PC-9 (cell line): ENCODE data around the gene FAM81A. TPM values are rescaled to one million over a fixed set of nuclear protein-coding genes. Genes with fewer than 3 reads are reported as not detected.

Experiments
- BruUV-seq: library from RNA; stranded (reverse); fragments of 400-500 nt; replicated peaks from 2 replicates; lab custom pipeline; 2021; lab: Mats Ljungman, UMichigan
- CTCF ChIA-PET: fragments of 300-600 bp; sonication (Branson Sonifier 250); formaldehyde crosslinking; loops from one replicate; lab custom pipeline; 2022; ENCODE audit warnings: antibody characterized with exemption; lab: Charles Lee
- POLR2A ChIA-PET: fragments of 300-600 bp; sonication (Branson Sonifier 250); formaldehyde crosslinking; loops from one replicate; lab custom pipeline; 2022; ENCODE audit warnings: antibody characterized with exemption; ENCODE audit not compliant: unreplicated experiment; lab: Charles Lee
- DNase-seq, 2 experiments: peaks; one replicate each; pipeline versions ENCODE4 v3.0.0 to v3.0.0-alpha.2; 2015 to 2022; ENCODE audit warnings: mixed read lengths in 1 of 2
- H2AFZ ChIP-seq: fragments of 200-600 bp; sonication (generic); 2 replicates; pipeline ENCODE4 v1.8.1; 2017; ENCODE audit warnings: antibody characterized with exemption
- H3F3A ChIP-seq: fragments of 200-600 bp; sonication (generic); 2 replicates; pipeline ENCODE4 v1.8.1; 2017; ENCODE audit warnings: antibody characterized with exemption, mild to moderate bottlenecking, low read depth; ENCODE audit not compliant: insufficient read depth
- H3K27ac ChIP-seq: fragments of 200-600 bp; sonication (generic); 2 replicates; pipeline ENCODE4 v1.6.1; 2016; ENCODE audit warnings: mixed run types
- H3K27me3 ChIP-seq: fragments of 200-600 bp; sonication (generic); 2 replicates; pipeline ENCODE4 v1.6.1; 2016; ENCODE audit warnings: low read depth, mixed run types; ENCODE audit not compliant: insufficient read depth
- H3K36me3 ChIP-seq: fragments of 200-600 bp; sonication (generic); 2 replicates; pipeline ENCODE4 v1.6.1; 2016; ENCODE audit warnings: low read depth, mixed run types
- H3K4me1 ChIP-seq: fragments of 200-600 bp; sonication (generic); replicated peaks from 2 replicates; pipeline ENCODE4 v1.6.1; 2016; ENCODE audit warnings: mixed run types; ENCODE audit not compliant: insufficient read depth
- H3K4me2 ChIP-seq: fragments of 200-600 bp; sonication (generic); 2 replicates; pipeline ENCODE4 v1.6.1; 2017; ENCODE audit warnings: mixed run types
- H3K4me3 ChIP-seq: fragments of 200-600 bp; sonication (generic); 2 replicates; pipeline ENCODE4 v1.6.1; 2016; ENCODE audit warnings: mixed run types
- H3K79me2 ChIP-seq: fragments of 200-600 bp; sonication (generic); 2 replicates; pipeline ENCODE4 v1.6.1; 2017; ENCODE audit warnings: low read depth, mixed run types
- H3K9me2 ChIP-seq: fragments of 200-600 bp; sonication (generic); 2 replicates; pipeline ENCODE4 v1.8.1; 2017; ENCODE audit warnings: mild to moderate bottlenecking; ENCODE audit not compliant: insufficient read depth
- H3K9me3 ChIP-seq: fragments of 200-600 bp; sonication (generic); 2 replicates; pipeline ENCODE4 v1.8.1; 2016; ENCODE audit warnings: low read depth; ENCODE audit not compliant: insufficient read depth
- H4K20me1 ChIP-seq: fragments of 200-600 bp; sonication (generic); 2 replicates; pipeline ENCODE4 v1.8.1; 2017; ENCODE audit not compliant: insufficient read depth
- CTCF ChIP-seq: fragments of 200-600 bp; sonication (generic); conservative IDR thresholded peaks from 2 replicates; pipeline ENCODE4 v1.6.1; 2017; ENCODE audit warnings: mixed run types, antibody characterized with exemption, mild to moderate bottlenecking, moderate library complexity
- EZH2 ChIP-seq: fragments of 200-600 bp; sonication (generic); IDR thresholded peaks from 2 replicates; pipeline ENCODE4 v1.8.0; 2017; ENCODE audit warnings: antibody characterized with exemption, low read depth
- intact Hi-C: fragments of 100-400 bp; cut with micrococcal nuclease; formaldehyde crosslinking; loops from one replicate; pipeline ENCODE4 v1.10.0; 2022; ENCODE audit not compliant: unreplicated experiment
- total RNA-seq: library from RNA; stranded (reverse); gene quantifications from 2 replicates; pipeline ENCODE4 v1.2.3, GENCODE V29; 2021

Gene FAM81A
- total RNA-seq, 1 experiment from 2014 or later = 7.0 TPM

GRCh38 chr15:59567324-59567723 is 129.3 kb downstream of the FAM81A start:
- TF ChIP-seq CTCF (no peak), EZH2 (no peak)
- H3K27ac ChIP-seq = peak overlapping the region; percentile 58
- H3K9me3 ChIP-seq = no peaks in the 10 kb centered on the region; the same call in 1 of the 2 replicates
- intact Hi-C loops = no loop called here
- H3K79me2 ChIP-seq = no peaks in the 10 kb centered on the region
- no peak overlapping the region for H2AFZ ChIP-seq
- no peaks in the 10 kb centered on the region for H3K36me3 ChIP-seq
- H4K20me1 ChIP-seq = no peaks in the 10 kb centered on the region
- peak in 1 of 2 experiments; percentile 87 for DNase-seq
- H3K4me3 ChIP-seq = no peak overlapping the region
- POLR2A ChIA-PET = interaction anchor here (0.6 kb wide), 1 partner anchor 13 kb away, joined by 3 read pairs; no protein-coding TSS in a partner anchor
- peaks cover 35% of the 10 kb centered on the region for H3K4me1 ChIP-seq
- H3F3A ChIP-seq = peaks cover 25% of the 10 kb centered on the region
- H3K9me2 ChIP-seq = no peaks in the 10 kb centered on the region
- H3K27me3 ChIP-seq = no peaks in the 10 kb centered on the region
- CTCF ChIA-PET = no interaction called here
- no TSS peak for BruUV-seq
- H3K4me2 ChIP-seq = no peak overlapping the region

DNA sequence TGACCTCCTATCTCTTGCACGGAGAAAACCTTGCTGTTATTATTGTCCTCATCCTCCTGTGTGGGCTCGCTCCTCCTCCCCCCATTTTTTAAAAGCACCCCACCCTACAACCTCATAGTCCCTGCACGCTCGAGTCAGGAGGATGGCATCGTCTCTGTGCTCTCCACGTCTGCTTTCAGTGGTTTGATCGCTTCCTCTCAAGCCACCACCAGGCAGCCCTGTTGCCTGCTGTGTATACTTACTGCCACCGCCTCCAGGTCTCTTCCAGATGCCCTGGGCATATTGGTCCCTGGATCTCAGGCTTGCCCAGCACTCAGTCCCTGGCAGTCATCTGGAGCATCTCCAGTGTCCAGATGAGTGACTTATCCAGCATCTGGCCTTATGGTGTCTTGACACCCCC is 131.5 kb downstream of the FAM81A start:
- H3K9me3 ChIP-seq = no peaks in the 10 kb centered on the region; the same call in 1 of the 2 replicates
- intact Hi-C loops = no loop called here
- BruUV-seq = no TSS peak
- no peak overlapping the region for H2AFZ ChIP-seq
- no peak for TF ChIP-seq EZH2
- TF ChIP-seq CTCF = no peak
- no peaks in the 10 kb centered on the region for H3K27me3 ChIP-seq
- H4K20me1 ChIP-seq = no peaks in the 10 kb centered on the region
- H3K4me1 ChIP-seq = peaks cover 35% of the 10 kb centered on the region
- ChIA-PET CTCF (no interaction called here), POLR2A (no interaction called here)
- peak overlapping the region; percentile 95 for H3K27ac ChIP-seq
- H3K79me2 ChIP-seq = no peaks in the 10 kb centered on the region
- peak overlapping the region; percentile 61; the same call in 1 of the 2 replicates for H3K4me2 ChIP-seq
- H3F3A ChIP-seq = peaks cover 25% of the 10 kb centered on the region
- DNase-seq = no peak
- no peak overlapping the region for H3K4me3 ChIP-seq
- H3K9me2 ChIP-seq = no peaks in the 10 kb centered on the region
- H3K36me3 ChIP-seq = no peaks in the 10 kb centered on the region

GRCh38 chr15:59570315-59570714 is 132.3 kb downstream of the FAM81A start:
- Histone ChIP-seq H3K4me1 (peaks cover 35% of the 10 kb centered on the region), H3K4me2 (peak overlapping the region; percentile 61), H3K9me2 (no peaks in the 10 kb centered on the region), H3F3A (peaks cover 25% of the 10 kb centered on the region), H4K20me1 (no peaks in the 10 kb centered on the region), H3K79me2 (no peaks in the 10 kb centered on the region), H3K27ac (peak overlapping the region; percentile 95), H3K36me3 (no peaks in the 10 kb centered on the region), H3K4me3 (no peak overlapping the region), H3K9me3 (no peaks in the 10 kb centered on the region), H3K27me3 (no peaks in the 10 kb centered on the region), H2AFZ (no peak overlapping the region)
- POLR2A ChIA-PET = interaction anchor here (0.6 kb wide), 1 partner anchor 258 kb away, joined by 15 read pairs; no protein-coding TSS in a partner anchor
- TF ChIP-seq EZH2 (no peak), CTCF (no peak)
- intact Hi-C loops = loop anchor here (1.0 to 5.0 kb wide), 3 partner anchors 16 to 52 kb away; no protein-coding TSS in a partner anchor
- BruUV-seq = no TSS peak
- CTCF ChIA-PET = interaction anchor here (0.6 kb wide), 1 partner anchor 499 kb away, joined by 22 read pairs; no protein-coding TSS in a partner anchor
- DNase-seq = peak; percentile 67 to 98
